HepG2 (cell line): ENCODE data around the gene LGALS1. TPM values are rescaled to one million over a fixed set of nuclear protein-coding genes. Genes with fewer than 3 reads are reported as not detected.

ENCODE experiments used
- ELK4 ChIP-seq: sonication (generic); formaldehyde crosslinking; IDR thresholded peaks from 2 replicates; pipeline ENCODE4 v1.9.0; 2021; ENCODE audit warnings: missing genetic modification reagents, borderline replicate concordance
- FOXA1 ChIP-seq, 2 experiments: fragments of 450-650 bp in 1 of 2; sonication (generic) in 1 of 2; formaldehyde crosslinking in 1 of 2; IDR thresholded peaks; 2 replicates each; pipeline versions ENCODE4 v1.4.0 to v1.6.1; 2016 to 2020; ENCODE audit warnings: missing genetic modification reagents in 1 of 2
- FOXK1 ChIP-seq: sonication (generic); formaldehyde crosslinking; IDR thresholded peaks from 2 replicates; pipeline ENCODE4 v1.4.0; 2020; ENCODE audit warnings: low read depth, missing genetic modification reagents, borderline replicate concordance
- MNT ChIP-seq: fragments of 450-650 bp; IDR thresholded peaks from 2 replicates; pipeline ENCODE4 v1.6.1; 2016
- REPIN1 ChIP-seq: sonication (generic); formaldehyde crosslinking; IDR thresholded peaks from 2 replicates; pipeline ENCODE4 v1.8.0; 2022; ENCODE audit warnings: missing genetic modification reagents, low read depth, mild to moderate bottlenecking, borderline replicate concordance
- SMAD3 ChIP-seq: sonication (generic); formaldehyde crosslinking; IDR thresholded peaks from 2 replicates; pipeline ENCODE4 v1.4.0; 2020; ENCODE audit warnings: missing genetic modification reagents
- SNAI1 ChIP-seq: sonication (generic); formaldehyde crosslinking; IDR thresholded peaks from 2 replicates; pipeline ENCODE4 v1.5.0; 2020; ENCODE audit warnings: mild to moderate bottlenecking, missing genetic modification reagents, borderline replicate concordance
- YEATS4 ChIP-seq: sonication (generic); formaldehyde crosslinking; IDR thresholded peaks from 2 replicates; pipeline ENCODE4 v1.4.0; 2020; ENCODE audit warnings: missing genetic modification reagents, borderline replicate concordance
- ZBTB20 ChIP-seq: sonication (generic); formaldehyde crosslinking; IDR thresholded peaks from 2 replicates; pipeline ENCODE4 v1.8.1; 2023; ENCODE audit warnings: missing genetic modification reagents, low read depth, mild to moderate bottlenecking, borderline replicate concordance
- ZNF142 ChIP-seq: sonication (generic); formaldehyde crosslinking; IDR thresholded peaks from 2 replicates; pipeline ENCODE4 v1.4.0; 2020; ENCODE audit warnings: missing genetic modification reagents
- ZNF337 ChIP-seq: sonication (generic); formaldehyde crosslinking; IDR thresholded peaks from 2 replicates; pipeline ENCODE4 v1.5.1; 2020; ENCODE audit warnings: missing genetic modification reagents, low read depth, mild to moderate bottlenecking, borderline replicate concordance
- ZNF44 ChIP-seq: sonication (generic); formaldehyde crosslinking; IDR thresholded peaks from 2 replicates; pipeline ENCODE4 v1.5.1; 2020; ENCODE audit warnings: mild to moderate bottlenecking, missing genetic modification reagents
- ZNF503 ChIP-seq: sonication (generic); formaldehyde crosslinking; IDR thresholded peaks from 2 replicates; pipeline ENCODE4 v1.4.0; 2020; ENCODE audit warnings: missing genetic modification reagents
- ZNF589 ChIP-seq: sonication (generic); formaldehyde crosslinking; conservative IDR thresholded peaks from 2 replicates; pipeline ENCODE4 v1.8.0; 2022; ENCODE audit warnings: mild to moderate bottlenecking, moderate library complexity, missing genetic modification reagents
- ZNF598 ChIP-seq: sonication (generic); formaldehyde crosslinking; IDR thresholded peaks from 2 replicates; pipeline ENCODE4 v1.5.1; 2020; ENCODE audit warnings: mild to moderate bottlenecking, missing genetic modification reagents, borderline replicate concordance
- ZNF713 ChIP-seq: sonication (generic); formaldehyde crosslinking; IDR thresholded peaks from 2 replicates; pipeline ENCODE4 v1.4.0; 2020; ENCODE audit warnings: mild to moderate bottlenecking, missing genetic modification reagents
- polyA plus RNA-seq, 8 experiments: library from polyadenylated mRNA; depleted of rRNA in 3 of 8; stranded (reverse) in 7 of 8; unstranded in 1 of 8; fragments of >200 nt; fragmentation: Illumina TruSeq in 4 of 8; extraction: Trizol in 4 of 8; gene quantifications; 2 replicates each; pipeline versions ENCODE4 v1.2.1 to v1.2.3, GENCODE V29; 2011 to 2016; ENCODE audit warnings: low read depth in 4 of 8, missing spikeins in 1 of 8, mixed read lengths in 1 of 8; ENCODE audit not compliant: insufficient read depth in 1 of 8
- total RNA-seq, 5 experiments: library from RNA; depleted of rRNA; stranded (reverse); fragments of >200 nt; fragmentation: Illumina TruSeq; extraction: Trizol; gene quantifications; 2 replicates each; pipeline ENCODE4 v1.2.3, GENCODE V29; 2016; ENCODE audit warnings: low read depth in 1 of 5

LGALS1 gene
- total and polyA plus RNA-seq, 2 of the 13 experiments (the other 11 are each of a cell fraction or from before 2014, with no cell fraction given) = 103 to 858 TPM

GRCh38 chr22:37659066-37659896 lies 16.2 kb upstream of the LGALS1 start (continued):
- TF ChIP-seq ZBTB20 (peak; percentile 75; the same call in 1 of the 2 replicates), SNAI1 (CRISPR knock-in tag) (peak; percentile 76; the same call in 1 of the 2 replicates), ZNF713 (CRISPR knock-in tag) (no peak), YEATS4 (CRISPR knock-in tag) (peak; percentile 88), SMAD3 (0 out of 2 replicates have a peak, but pooled peaks have one; percentile 52), ZNF337 (CRISPR knock-in tag) (0 out of 2 replicates have a peak, but pooled peaks have one; percentile 55), ZNF503 (CRISPR knock-in tag) (no peak), FOXK1 (CRISPR knock-in tag) (peak; percentile 55; the same call in 1 of the 2 replicates), ZNF44 (CRISPR knock-in tag) (no peak; the same call in 1 of the 2 replicates), REPIN1 (CRISPR knock-in tag) (peak; percentile 65; the same call in 1 of the 2 replicates), ZNF589 (CRISPR knock-in tag) (no peak), ZNF142 (no peak), FOXA1 (IDR thresholded peaks at IDR 0.05) (no peak), FOXA1 (CRISPR knock-in tag; IDR thresholded peaks at IDR 0.05) (peak; percentile 65), MNT (no peak), ZNF598 (CRISPR knock-in tag) (peak; percentile 60; the same call in 1 of the 2 replicates), ELK4 (CRISPR knock-in tag) (no peak)
